Gastrocnemius medialis (tissue), 4 donors: ENCODE data around the gene MBD3L2. TPM values are rescaled to one million over a fixed set of nuclear protein-coding genes. Genes with fewer than 3 reads are reported as not detected.

Experiments used
- ATAC-seq, 2 donors: fragments of 150-250 bp; one replicate each; pipeline ENCODE4 v1.9.1; 2016
- DNase-seq, 2 donors: peaks; one replicate each; pipeline ENCODE4 v3.0.0-alpha.2; 2019
- H3K27ac ChIP-seq, 4 donors: fragments of 200-600 bp; sonication (generic); 1 replicate in 1 of 4; 2 replicates in 3 of 4; pipeline ENCODE4 v1.5.1; 2016 to 2018; ENCODE audit warnings: mild to moderate bottlenecking in 2 of 4, moderate library complexity in 1 of 4
- H3K27me3 ChIP-seq, 3 donors: fragments of 200-600 bp; sonication (generic) in 2 of 3; 1 replicate in 1 of 3; 2 replicates in 2 of 3; pipeline versions ENCODE4 v1.5.1 to v1.6.0; 2016 to 2019; ENCODE audit warnings: mild to moderate bottlenecking in 1 of 3, moderate library complexity in 1 of 3
- H3K36me3 ChIP-seq, 2 donors: fragments of 200-600 bp; sonication (generic) in 1 of 2; one replicate each; pipeline ENCODE4 v1.5.1; 2017 to 2018
- H3K4me1 ChIP-seq, 2 donors: fragments of 200-600 bp; sonication (generic) in 1 of 2; one replicate each; pipeline ENCODE4 v1.5.1; 2016 to 2017; ENCODE audit warnings: mild to moderate bottlenecking in 2 of 2
- H3K4me3 ChIP-seq, 4 donors: fragments of 200-600 bp; sonication (generic) in 3 of 4; 1 replicate in 1 of 4; 2 replicates in 3 of 4; pipeline ENCODE4 v1.5.1; 2016 to 2019; ENCODE audit warnings: mild to moderate bottlenecking in 2 of 4
- H3K9me3 ChIP-seq, 3 donors: fragments of 200-600 bp; sonication (generic) in 2 of 3; 1 replicate in 1 of 3; 2 replicates in 2 of 3; pipeline ENCODE4 v1.5.1; 2016 to 2019
- CTCF ChIP-seq, 5 experiments: fragments of 450-650 bp in 3 of 5; fragments of 200-600 bp in 2 of 5; sonication (generic) in 2 of 5; IDR thresholded peaks in 4 of 5; conservative IDR thresholded peaks in 1 of 5; 1 replicate in 4 of 5; 2 replicates in 1 of 5; pipeline ENCODE4 v1.5.1; 2016 to 2019; ENCODE audit warnings: antibody characterized with exemption in 5 of 5, mild to moderate bottlenecking in 3 of 5, moderate library complexity in 3 of 5
- POLR2A ChIP-seq, 2 donors: fragments of 450-650 bp; IDR thresholded peaks; one replicate each; pipeline ENCODE4 v1.6.1; 2017; ENCODE audit warnings: antibody characterized with exemption in 2 of 2, mild to moderate bottlenecking in 2 of 2, moderate library complexity in 2 of 2
- in situ Hi-C, 4 donors: fragments of 200-750 bp; cut with MboI; loops; one replicate each; pipeline versions ENCODE4 v1.15.0 to v1.8.0; 2017; ENCODE audit warnings: low sequenced_read_pairs in 4 of 4
- intact Hi-C: fragments of 100-400 bp; cut with DNase I; formaldehyde crosslinking; loops from one replicate; pipeline ENCODE4 v1.15.1; 2023; ENCODE audit warnings: low total_unique reads
- total RNA-seq, 4 donors: library from RNA; depleted of rRNA; stranded (reverse); fragments of >200 nt; gene quantifications; one replicate each; pipeline versions ENCODE4 v1.1.0 to v1.2.3, GENCODE V29; 2016

MBD3L2 gene
- total RNA-seq, 4 donors from 2014 or later, result not detected

GRCh38 chr19:7006135-7006704 lies 42.9 kb upstream of the MBD3L2 start:
- Histone ChIP-seq H3K27me3 (peaks cover 0 to 2% (median 0%) of the 10 kb centered on the region in 3 donors), H3K27ac (no peak overlapping the region), H3K36me3 (no peaks in the 10 kb centered on the region), H3K4me1 (no peaks in the 10 kb centered on the region), H3K9me3 (no peaks in the 10 kb centered on the region), H3K4me3 (no peak overlapping the region)
- TF ChIP-seq POLR2A (IDR thresholded peaks at IDR 0.05) (no peak), CTCF (IDR thresholded peaks at IDR 0.05 in 4 of 5, conservative IDR thresholded peaks at IDR 0.05 in 1 of 5) (no peak)
- DNase-seq, result no peak
- in situ Hi-C loops (no loop called here), intact Hi-C loops (no loop called here)
- no peak for ATAC-seq

GRCh38 chr19:7007859-7008258 lies 41.3 kb upstream of the MBD3L2 start:
- TF ChIP-seq POLR2A (IDR thresholded peaks at IDR 0.05) (no peak), CTCF (IDR thresholded peaks at IDR 0.05 in 4 of 5, conservative IDR thresholded peaks at IDR 0.05 in 1 of 5) (no peak)

GRCh38 chr19:7010722-7011593 lies 38.2 kb upstream of the MBD3L2 start:
- Histone ChIP-seq H3K4me3 (no peak overlapping the region), H3K27ac (no peak overlapping the region), H3K9me3 (no peaks in the 10 kb centered on the region), H3K27me3 (no peaks in the 10 kb centered on the region), H3K4me1 (no peaks in the 10 kb centered on the region), H3K36me3 (no peaks in the 10 kb centered on the region)
- intact Hi-C loops, result no loop called here
- ATAC-seq (no peak), DNase-seq (no peak)
- in situ Hi-C loops, result no loop called here
- no peak for TF ChIP-seq CTCF (IDR thresholded peaks at IDR 0.05 in 4 of 5, conservative IDR thresholded peaks at IDR 0.05 in 1 of 5)
- TF ChIP-seq POLR2A (IDR thresholded peaks at IDR 0.05), result no peak

More at GRCh38 chr19:7007859-7008258, 41.3 kb upstream of the MBD3L2 start:
- DNase-seq, result no peak
- intact Hi-C loops, result no loop called here
- ATAC-seq, result no peak
- in situ Hi-C loops, result no loop called here
- no peaks in the 10 kb centered on the region for H3K36me3 ChIP-seq
- no peaks in the 10 kb centered on the region for H3K4me1 ChIP-seq
- H3K4me3 ChIP-seq, result no peak overlapping the region
- no peaks in the 10 kb centered on the region for H3K27me3 ChIP-seq
- H3K9me3 ChIP-seq, result no peaks in the 10 kb centered on the region
- no peak overlapping the region for H3K27ac ChIP-seq

GRCh38 chr19:7013678-7014077 lies 35.4 kb upstream of the MBD3L2 start:
- intact Hi-C loops, result no loop called here
- in situ Hi-C loops, result no loop called here
- H3K36me3 ChIP-seq, result no peaks in the 10 kb centered on the region
- DNase-seq (no peak), ATAC-seq (no peak)
- H3K4me1 ChIP-seq, result no peaks in the 10 kb centered on the region
- H3K27ac ChIP-seq, result no peak overlapping the region
- H3K9me3 ChIP-seq, result no peaks in the 10 kb centered on the region
- H3K4me3 ChIP-seq, result no peak overlapping the region
- TF ChIP-seq POLR2A (IDR thresholded peaks at IDR 0.05), result no peak
- no peak for TF ChIP-seq CTCF (IDR thresholded peaks at IDR 0.05 in 4 of 5, conservative IDR thresholded peaks at IDR 0.05 in 1 of 5)
- no peaks in the 10 kb centered on the region for H3K27me3 ChIP-seq
